HepG2 (cell line): Measurements from ENCODE around the gene APLP1. TPM values are rescaled to one million over a fixed set of nuclear protein-coding genes. Genes with fewer than 3 reads are reported as not detected.

ENCODE experiments used
- FOXP4 ChIP-seq: sonication (generic); formaldehyde crosslinking; IDR thresholded peaks from 2 replicates; pipeline ENCODE4 v1.4.0; 2020; ENCODE audit warnings: missing genetic modification reagents
- HDAC6 ChIP-seq: fragments of 200-600 bp; sonication (generic); IDR thresholded peaks from 2 replicates; pipeline ENCODE4 v1.7.0; 2017; ENCODE audit warnings: mild to moderate bottlenecking, antibody characterized with exemption, low read length, low read depth
- HNRNPL ChIP-seq: fragments of 200-400 bp; formaldehyde crosslinking; IDR thresholded peaks from 2 replicates; pipeline ENCODE4 v1.6.1; 2017; ENCODE audit warnings: mild to moderate bottlenecking, low read depth, low read length
- HOXA3 ChIP-seq: sonication (generic); formaldehyde crosslinking; IDR thresholded peaks from 2 replicates; pipeline ENCODE4 v1.5.0; 2020; ENCODE audit warnings: missing genetic modification reagents
- ISX ChIP-seq: sonication (generic); formaldehyde crosslinking; conservative IDR thresholded peaks from 2 replicates; pipeline ENCODE4 v1.5.0; 2020; ENCODE audit warnings: missing genetic modification reagents
- PCBP2 ChIP-seq: fragments of 200-400 bp; formaldehyde crosslinking; optimal IDR thresholded peaks from 2 replicates; pipeline ENCODE3; 2018; ENCODE audit warnings: low read length, low read depth; ENCODE audit not compliant: poor library complexity, severe bottlenecking
- UBTF ChIP-seq: sonication (generic); formaldehyde crosslinking; IDR thresholded peaks from 2 replicates; pipeline ENCODE4 v1.4.0; 2020; ENCODE audit warnings: mild to moderate bottlenecking, missing genetic modification reagents
- ZNF7 ChIP-seq: IDR thresholded peaks from 2 replicates; pipeline ENCODE4 v1.6.1; 2016; ENCODE audit warnings: missing biosample characterization, missing genetic modification reagents
- ZNF766 ChIP-seq: sonication (generic); formaldehyde crosslinking; IDR thresholded peaks from 2 replicates; pipeline ENCODE4 v1.5.0; 2020; ENCODE audit warnings: missing genetic modification reagents, borderline replicate concordance
- ZSCAN31 ChIP-seq: sonication (generic); formaldehyde crosslinking; IDR thresholded peaks from 2 replicates; pipeline ENCODE4 v1.5.0; 2020; ENCODE audit warnings: low read depth, mild to moderate bottlenecking, missing genetic modification reagents
- polyA plus RNA-seq, 8 experiments: library from polyadenylated mRNA; depleted of rRNA in 3 of 8; stranded (reverse) in 7 of 8; unstranded in 1 of 8; fragments of >200 nt; fragmentation: Illumina TruSeq in 4 of 8; extraction: Trizol in 4 of 8; gene quantifications; 2 replicates each; pipeline versions ENCODE4 v1.2.1 to v1.2.3, GENCODE V29; 2011 to 2016; ENCODE audit warnings: low read depth in 4 of 8, missing spikeins in 1 of 8, mixed read lengths in 1 of 8; ENCODE audit not compliant: insufficient read depth in 1 of 8
- total RNA-seq, 5 experiments: library from RNA; depleted of rRNA; stranded (reverse); fragments of >200 nt; fragmentation: Illumina TruSeq; extraction: Trizol; gene quantifications; 2 replicates each; pipeline ENCODE4 v1.2.3, GENCODE V29; 2016; ENCODE audit warnings: low read depth in 1 of 5

Gene APLP1
- total and polyA plus RNA-seq, 2 of the 13 experiments (the other 11 are each of a cell fraction or from before 2014, with no cell fraction given): 2.0 to 2.9 TPM

GRCh38 chr19:35868172-35868822 lies at the start of gene APLP1 (continued):
- no peak for TF ChIP-seq PCBP2
- no peak for TF ChIP-seq ZNF766
- TF ChIP-seq ISX: no peak
- TF ChIP-seq HOXA3 (CRISPR knock-in tag): no peak
- peak; percentile 38; the same call in 1 of the 2 replicates for TF ChIP-seq UBTF (CRISPR knock-in tag)
- no peak for TF ChIP-seq FOXP4 (CRISPR knock-in tag)
- TF ChIP-seq HNRNPL: no peak
- no peak for TF ChIP-seq ZSCAN31 (CRISPR knock-in tag)
- no peak for TF ChIP-seq HDAC6
- TF ChIP-seq ZNF7 (CRISPR knock-in tag): no peak
